H1 (cell line): ENCODE data around the gene CDK9. TPM values are rescaled to one million over a fixed set of nuclear protein-coding genes. Genes with fewer than 3 reads are reported as not detected.

Experiments used
- CHD7 ChIP-seq: fragments of 300-600 bp; sonication (generic); IDR thresholded peaks from 2 replicates; pipeline ENCODE4 v1.7.1; 2012; ENCODE audit warnings: low read length, moderate library complexity, mild to moderate bottlenecking, inconsistent platforms; ENCODE audit not compliant: insufficient replicate concordance
- POLR2AphosphoS5 ChIP-seq: IDR thresholded peaks from 2 replicates; pipeline ENCODE4 v1.6.1; 2011; ENCODE audit warnings: low read depth, low read length
- polyA plus RNA-seq, 7 experiments: library from polyadenylated mRNA; depleted of rRNA in 3 of 7; stranded (reverse) in 5 of 7; unstranded in 2 of 7; fragments of >200 nt in 5 of 7; fragments of 200-250 nt in 2 of 7; gene quantifications; 1 replicate in 5 of 7; 2 replicates in 1 of 7; 4 replicates in 1 of 7; pipeline versions ENCODE4 v1.2.1 to v1.2.3, GENCODE V29; 2011 to 2013; ENCODE audit warnings: missing spikeins in 2 of 7, mixed read lengths in 2 of 7
- total RNA-seq: library from RNA; stranded (reverse); fragmentation: NEBNext Ultra II Directional; extraction: Animal tissue kit (Norgen Biotek cat#: 25700); gene quantifications from 2 replicates; pipeline ENCODE4 v1.2.1, GENCODE V29; 2021

CDK9 gene
- total and polyA plus RNA-seq, 2 of the 8 experiments (the other 6 are each of a cell fraction or from before 2014, with no cell fraction given) = 69.1 to 87.5 TPM

- no peak for TF ChIP-seq CHD7
- peak; percentile 63; the same call in 1 of the 2 replicates for TF ChIP-seq POLR2AphosphoS5
These were observed 8.4 kb downstream of the CDK9 start (continued) for GRCh38 chr9:127794001-127794791.
